HG03439 (cell line): Measurements from ENCODE around the gene DACH1.
"Not testable (repeated sequence)": the region's sequence is repeated elsewhere in the genome, so short reads cannot be mapped to it uniquely, and the experiment has no call there.

Source experiments
- ATAC-seq: cut with Tn5 transposase; IDR thresholded peaks from one replicate; pipeline ENCODE4 v1.9.1; 2021; ENCODE audit warnings: mild to moderate bottlenecking, moderate library complexity; ENCODE audit not compliant: unreplicated experiment

DACH1 gene

GRCh38 chr13:71785361-71785760 lies 81.6 kb downstream of the DACH1 start:
- no peak for ATAC-seq

- ATAC-seq: no peak
Observed at GRCh38 chr13:71780546-71780945, 86.5 kb downstream of the DACH1 start.

GRCh38 chr13:71778998-71779397 lies 88.0 kb downstream of the DACH1 start:
- ATAC-seq: not testable (repeated sequence)

GRCh38 chr13:71775966-71776365 lies 91.0 kb downstream of the DACH1 start:
- ATAC-seq: no peak

DNA sequence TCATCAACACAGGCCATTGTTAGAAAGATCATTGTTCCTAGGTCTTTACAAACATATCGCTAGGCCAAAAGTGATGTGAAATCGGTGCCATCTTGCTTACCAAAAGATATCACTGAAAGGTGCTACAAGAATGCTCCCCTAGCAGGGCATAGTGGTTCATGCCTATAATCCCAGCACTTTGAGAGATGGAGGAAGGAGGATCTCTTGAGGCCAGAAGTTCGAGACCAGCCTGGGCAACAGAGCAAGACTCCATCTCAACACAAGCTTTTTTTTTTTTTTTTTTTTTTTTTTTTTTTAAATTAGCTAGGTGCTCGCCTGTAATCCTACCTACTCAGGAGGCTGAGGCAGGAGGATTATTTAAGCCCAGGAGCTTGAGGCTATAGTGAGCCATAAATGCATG lies 92.1 kb downstream of the DACH1 start:
- no peak for ATAC-seq

- ATAC-seq: no peak
Observed at GRCh38 chr13:71773531-71773930, 93.5 kb downstream of the DACH1 start.

DNA sequence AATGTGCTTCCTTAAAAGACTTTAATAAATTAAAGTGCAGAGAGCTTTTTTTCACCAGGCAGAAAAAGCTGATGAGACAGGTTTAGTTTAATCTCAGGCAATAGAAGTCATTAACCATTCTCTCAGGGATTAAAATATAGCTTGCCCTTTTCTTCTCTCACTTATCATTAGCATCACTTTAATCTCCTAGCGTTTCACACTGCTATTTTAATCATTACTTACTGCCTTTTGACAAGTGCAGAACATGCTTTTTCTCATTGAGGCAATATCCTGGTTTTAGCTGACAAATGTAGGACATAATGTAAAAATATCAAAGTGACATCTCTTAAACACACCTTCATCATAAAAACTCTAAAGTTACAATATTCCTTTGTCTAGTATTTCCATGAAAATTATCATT lies 94.6 kb downstream of the DACH1 start:
- no peak for ATAC-seq

DNA sequence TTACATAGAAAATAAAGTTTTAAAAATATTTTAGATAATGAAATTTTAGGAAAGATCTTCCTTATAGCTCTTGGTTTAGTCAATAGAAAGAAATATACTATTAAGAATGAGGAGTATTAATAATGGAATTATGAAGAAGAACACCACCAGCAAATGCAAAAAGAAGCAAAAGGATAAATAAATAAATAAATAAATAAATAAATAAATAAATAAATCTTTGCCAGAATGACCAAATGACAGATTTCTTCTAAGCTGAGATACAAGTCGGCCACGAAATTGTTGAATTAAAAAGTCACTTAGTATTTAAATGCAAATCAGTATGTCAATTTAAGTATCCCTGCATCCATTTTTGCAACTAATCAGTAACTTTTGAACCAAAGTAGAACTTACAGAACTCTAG lies 95.9 kb downstream of the DACH1 start:
- ATAC-seq: no peak

DNA sequence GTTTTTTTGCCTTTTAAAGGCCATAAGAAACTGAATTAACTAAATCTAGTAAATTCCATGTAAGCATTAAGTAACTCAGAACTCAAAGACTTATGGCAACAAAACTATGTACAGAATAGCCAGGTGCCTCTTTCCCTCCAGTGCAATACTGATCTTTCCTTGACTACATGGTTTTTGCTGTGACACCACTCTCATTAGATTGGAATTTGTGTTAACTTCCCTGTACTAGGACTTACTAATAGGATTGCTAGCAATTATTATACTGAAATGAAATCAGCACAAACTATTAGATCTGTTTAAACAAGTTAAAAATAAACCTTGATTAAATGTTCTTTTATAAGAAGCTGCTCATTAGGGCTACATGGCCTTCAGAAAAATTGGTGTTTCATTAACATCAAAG lies 96.3 kb downstream of the DACH1 start:
- ATAC-seq: no peak

DNA sequence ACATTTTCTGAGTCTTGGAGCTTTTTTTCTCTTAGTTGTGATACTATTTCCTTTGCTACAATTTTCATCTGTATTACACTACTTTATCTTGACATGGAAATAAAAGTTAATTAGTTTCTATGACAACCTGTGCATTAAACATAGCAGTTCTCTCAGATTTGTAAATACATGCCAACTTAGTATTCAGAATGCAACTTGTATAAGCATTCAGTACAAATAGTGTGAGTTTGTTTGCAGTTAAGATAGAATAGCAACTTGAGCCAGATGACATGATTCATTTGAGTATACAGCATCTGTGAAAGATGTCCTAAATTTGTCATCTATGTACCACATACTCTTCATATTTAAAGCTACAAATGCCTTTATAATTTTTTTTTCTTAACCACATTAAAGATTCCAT lies 98.1 kb downstream of the DACH1 start:
- ATAC-seq: no peak

DNA sequence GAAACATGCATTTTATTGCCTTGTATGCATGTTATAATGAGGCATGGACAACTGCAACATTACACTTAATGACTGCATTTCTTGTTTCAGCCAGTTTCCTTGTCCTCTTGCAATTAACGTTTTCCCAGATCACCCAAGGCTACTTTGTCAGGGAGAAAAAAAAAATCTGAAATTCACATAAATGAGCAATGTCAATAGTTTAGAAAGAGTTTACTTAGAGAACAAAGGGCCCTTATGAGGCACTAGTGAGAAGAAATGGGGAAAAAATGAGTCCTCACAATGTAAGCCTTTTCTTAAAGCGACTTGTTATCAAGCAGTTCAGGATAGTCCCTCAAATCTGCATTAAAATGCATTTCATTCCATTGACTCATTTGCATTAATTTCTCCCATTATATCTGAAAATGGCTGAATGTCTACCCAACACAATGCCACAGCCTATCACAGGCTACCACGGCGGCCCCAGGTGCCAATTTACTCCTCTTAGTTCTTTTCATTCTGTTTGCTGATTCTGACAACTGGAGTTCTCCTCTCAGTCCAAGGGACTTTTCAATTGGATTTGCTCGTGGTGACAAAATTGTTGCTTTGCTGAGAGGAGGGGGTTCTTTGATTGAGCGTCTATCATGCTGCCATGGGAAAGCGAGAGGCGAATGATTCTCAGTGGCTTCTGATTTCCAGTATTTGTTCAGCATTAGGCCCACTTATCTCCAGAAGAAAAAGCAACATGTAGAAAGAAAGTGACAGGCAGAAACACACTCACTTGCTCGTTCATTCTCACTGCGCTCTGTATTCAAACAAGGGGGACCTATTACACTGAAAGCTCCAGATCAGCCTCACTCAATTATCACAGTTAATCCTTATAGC lies 107.1 kb downstream of the DACH1 start:
- ATAC-seq: no peak

GRCh38 chr13:71758828-71759227 lies 108.2 kb downstream of the DACH1 start:
- no peak for ATAC-seq

DNA sequence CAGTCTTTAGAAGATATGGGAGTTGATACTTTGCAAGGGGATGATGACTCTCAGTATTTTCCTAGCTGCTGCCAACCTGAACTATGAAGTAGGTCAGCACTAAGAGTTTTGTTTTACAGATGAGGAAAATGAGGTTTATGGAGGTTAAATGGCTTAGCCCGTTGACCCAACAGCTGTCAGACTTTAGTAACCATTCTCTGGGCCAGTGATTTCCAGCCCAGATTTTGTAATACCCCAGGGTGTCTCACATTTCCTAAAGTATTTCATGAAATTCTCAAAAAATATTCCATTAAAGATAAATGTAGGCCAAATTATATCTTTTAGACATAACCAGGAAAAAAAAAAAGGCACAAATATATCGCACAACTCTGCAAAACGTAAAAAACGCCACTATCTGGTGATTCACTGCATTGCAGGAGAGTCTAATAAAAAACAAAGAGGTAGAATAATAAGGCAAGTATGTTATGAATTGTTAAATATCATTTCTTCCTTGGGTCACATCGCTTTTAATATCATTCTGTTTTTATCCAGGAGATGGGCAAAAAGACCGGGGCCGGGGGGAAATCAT lies 112.5 kb downstream of the DACH1 start:
- no peak for ATAC-seq

GRCh38 chr13:71752775-71753513 lies 114.1 kb downstream of the DACH1 start:
- ATAC-seq: no peak

- no peak for ATAC-seq
Observed at GRCh38 chr13:71751073-71751472, 115.9 kb downstream of the DACH1 start.

GRCh38 chr13:71730267-71730666 lies 136.7 kb downstream of the DACH1 start:
- ATAC-seq: no peak

GRCh38 chr13:71729441-71729840 lies 137.6 kb downstream of the DACH1 start:
- no peak for ATAC-seq

- no peak for ATAC-seq
Observed at GRCh38 chr13:71727662-71728061, 139.3 kb downstream of the DACH1 start.

GRCh38 chr13:71727042-71727441 lies 140.0 kb downstream of the DACH1 start:
- ATAC-seq: no peak

DNA sequence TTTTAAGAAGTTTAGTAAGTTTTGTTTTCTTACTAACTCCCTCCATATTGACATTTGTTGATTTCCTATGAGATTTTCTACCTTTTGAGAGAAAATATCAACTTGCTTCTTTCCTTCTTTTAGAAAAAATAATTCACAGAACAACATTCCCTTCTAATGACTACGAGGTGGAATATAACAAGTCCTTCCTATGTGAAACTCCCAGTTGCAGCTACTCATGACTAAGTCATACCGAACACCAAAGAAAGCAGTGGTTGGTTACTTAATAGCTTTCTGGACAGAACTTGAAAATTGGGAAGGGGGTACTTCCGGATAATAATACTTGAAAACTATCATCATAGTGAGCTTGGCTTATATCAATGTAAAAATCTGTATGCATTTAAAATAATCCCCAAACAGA lies 144.8 kb downstream of the DACH1 start:
- no peak for ATAC-seq

DNA sequence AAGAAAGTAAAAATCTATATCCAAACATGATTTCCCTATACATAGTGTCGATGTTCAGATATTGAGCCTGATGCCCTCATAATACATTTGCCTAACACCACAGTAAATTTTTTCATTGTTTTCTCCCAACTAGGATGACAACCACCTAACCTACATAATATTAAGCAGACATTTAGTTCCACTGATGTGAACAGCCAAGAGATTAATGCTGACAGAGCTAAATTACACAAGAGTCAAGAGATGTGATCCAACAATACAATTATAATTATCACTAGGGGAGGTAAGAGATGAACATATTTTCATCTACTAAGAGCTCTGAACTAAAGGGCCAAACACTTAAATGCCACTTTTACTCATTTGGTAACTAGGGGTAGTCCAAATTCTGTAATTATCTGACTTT lies 145.9 kb downstream of the DACH1 start:
- ATAC-seq: no peak

DNA sequence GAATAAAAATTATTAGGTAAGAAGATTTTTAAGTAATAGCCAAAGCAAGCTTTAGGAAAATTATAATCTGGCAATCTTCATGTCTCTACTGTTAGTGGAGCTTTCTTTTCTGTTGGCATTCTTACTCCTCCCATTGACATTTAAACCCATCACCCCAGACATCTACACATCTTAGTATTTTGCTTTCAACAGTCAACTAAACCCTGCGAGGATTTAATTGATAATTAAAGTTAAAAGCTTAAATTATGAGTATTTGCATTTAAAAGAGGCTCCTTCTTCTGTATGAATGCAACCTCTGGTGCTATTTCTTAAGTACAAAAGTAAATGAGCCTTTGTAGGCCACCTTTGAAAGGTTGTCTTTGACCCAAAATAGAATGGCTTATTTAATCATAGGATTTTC lies 148.1 kb downstream of the DACH1 start:
- no peak for ATAC-seq
